Adrenal gland (tissue), 12 donors: ENCODE results near the gene IRF4. TPM values are rescaled to one million over a fixed set of nuclear protein-coding genes. Genes with fewer than 3 reads are reported as not detected.

ENCODE experiments used
- DNase-seq, 7 donors: peaks; one replicate each; pipeline ENCODE4 v3.0.0-alpha.2; 2019 to 2020
- H3K27ac ChIP-seq, 5 donors: fragments of 200-600 bp; sonication (generic) in 4 of 5; 1 replicate in 3 of 5; 2 replicates in 2 of 5; pipeline versions ENCODE4 v1.5.1 to v1.8.0; 2016 to 2020; ENCODE audit warnings: mild to moderate bottlenecking in 1 of 5
- H3K27me3 ChIP-seq: fragments of 200-600 bp; 2 replicates; pipeline ENCODE4 v1.8.0; 2021
- H3K36me3 ChIP-seq, 2 donors: fragments of 200-600 bp; replicated peaks in 1 of 2; 1 replicate in 1 of 2; 2 replicates in 1 of 2; pipeline versions ENCODE4 v1.5.1 to v1.8.0; 2018 to 2022
- H3K4me1 ChIP-seq, 2 donors: fragments of 200-600 bp; replicated peaks in 1 of 2; 1 replicate in 1 of 2; 2 replicates in 1 of 2; pipeline versions ENCODE4 v1.5.1 to v1.8.0; 2018 to 2021
- H3K4me3 ChIP-seq, 4 donors: fragments of 200-600 bp; sonication (generic) in 3 of 4; one replicate each; pipeline ENCODE4 v1.5.1; 2016 to 2018
- H3K9me3 ChIP-seq, 3 donors: fragments of 200-600 bp; sonication (generic) in 1 of 3; replicated peaks in 1 of 3; 1 replicate in 2 of 3; 2 replicates in 1 of 3; pipeline versions ENCODE4 v1.5.1 to v1.8.0; 2016 to 2021
- POLR2A ChIP-seq, 2 donors: fragments of 450-650 bp; IDR thresholded peaks; one replicate each; pipeline ENCODE4 v1.6.1; 2017; ENCODE audit warnings: antibody characterized with exemption in 2 of 2, mild to moderate bottlenecking in 2 of 2, moderate library complexity in 1 of 2
- WGBS, 4 donors: extraction: QIAGEN DNeasy Blood & Tissue Kit in 2 of 4; methylation state at CpG; one replicate each; pipeline versions ENCODE4 v1.1.5 to v1.1.7; 2013 to 2017; 5-methylcytosine and 5-hydroxymethylcytosine counted together
- intact Hi-C, 2 donors: fragments of 100-400 bp; cut with DNase I; formaldehyde crosslinking; loops; one replicate each; pipeline versions ENCODE4 v1.14.1 to v1.15.0; 2022 to 2023
- polyA plus RNA-seq, 3 donors: library from polyadenylated mRNA; stranded (reverse); fragments of 200-250 nt in 2 of 3; fragments of 350-450 nt in 1 of 3; fragmentation: Illumina TruSeq in 1 of 3; extraction: RNeasy Lipid Tissue Mini Kit (QIAGEN cat#74804) in 1 of 3; gene quantifications; one replicate each; pipeline ENCODE4 v1.2.3, GENCODE V29; 2013 to 2014
- total RNA-seq, 9 donors: library from RNA; depleted of rRNA in 4 of 9; stranded (reverse); fragments of >200 nt in 4 of 9; fragments of 120-200 nt in 1 of 9; fragmentation: NEBNext Ultra II Directional in 1 of 9; extraction: Animal tissue kit (Norgen Biotek cat#: 25700) in 1 of 9; gene quantifications; one replicate each; pipeline versions ENCODE4 v1.1.0 to v1.2.4, GENCODE V29; 2013 to 2023
- TF ChIP-seq, protein P1 (sequence below), 6 experiments: fragments of 450-650 bp in 4 of 6; fragments of 200-600 bp in 2 of 6; sonication (generic) in 1 of 6; IDR thresholded peaks; 1 replicate in 5 of 6; 2 replicates in 1 of 6; pipeline versions ENCODE4 v1.5.1 to v1.8.0; 2016 to 2021; ENCODE audit warnings: antibody characterized with exemption in 6 of 6, mild to moderate bottlenecking in 2 of 6, moderate library complexity in 1 of 6
- donor health status: healthy with polysubstance abuse.
- donor health status: Bipolar disorder and iron deficiency.
- donor health status: DM: yes; HTN: yes; CAD: no.
- donor health status: DM: no; HTN: no; CAD: no.
- donor health status: DM: no; HTN: no; CAD: no.
- donor health status: DM: yes; HTN: yes; CAD: no.

IRF4 gene
- total and polyA plus RNA-seq, 12 donors = 0.06 to 1.5 (median 0.48) TPM; not detected in 1

DNA sequence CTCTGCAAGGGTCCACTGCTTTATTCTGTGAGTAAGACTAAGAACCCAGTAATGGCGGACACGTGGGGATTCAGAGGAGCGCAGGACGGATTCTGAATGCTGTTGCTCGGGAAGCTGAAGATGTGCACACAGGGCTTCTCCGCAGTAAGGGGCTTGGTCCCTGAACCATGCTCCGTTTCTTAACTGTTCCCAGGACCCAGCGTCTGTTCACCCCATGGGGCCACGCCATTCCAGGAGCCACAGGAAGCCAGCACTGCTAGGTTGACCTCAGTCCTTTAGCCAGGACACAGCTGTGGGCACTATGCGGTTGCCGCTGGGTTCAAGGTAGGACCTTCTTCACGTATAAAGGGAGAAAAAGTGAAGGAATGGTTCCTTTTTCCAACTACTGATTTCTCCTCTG, 59.8 kb downstream of the IRF4 start:
- H3K4me1 ChIP-seq = no peaks in the 10 kb centered on the region
- no peak overlapping the region for H3K4me3 ChIP-seq
- H3K27ac ChIP-seq = no peak overlapping the region
- H3K27me3 ChIP-seq = no peaks in the 10 kb centered on the region
- WGBS, 4 donors = 88 to 90% (median 88%) methylated on average over 12 of the region's 12 CpGs
- intact Hi-C loops = no loop called here
- no peaks in the 10 kb centered on the region for H3K9me3 ChIP-seq
- TF ChIP-seq, protein P1, sequence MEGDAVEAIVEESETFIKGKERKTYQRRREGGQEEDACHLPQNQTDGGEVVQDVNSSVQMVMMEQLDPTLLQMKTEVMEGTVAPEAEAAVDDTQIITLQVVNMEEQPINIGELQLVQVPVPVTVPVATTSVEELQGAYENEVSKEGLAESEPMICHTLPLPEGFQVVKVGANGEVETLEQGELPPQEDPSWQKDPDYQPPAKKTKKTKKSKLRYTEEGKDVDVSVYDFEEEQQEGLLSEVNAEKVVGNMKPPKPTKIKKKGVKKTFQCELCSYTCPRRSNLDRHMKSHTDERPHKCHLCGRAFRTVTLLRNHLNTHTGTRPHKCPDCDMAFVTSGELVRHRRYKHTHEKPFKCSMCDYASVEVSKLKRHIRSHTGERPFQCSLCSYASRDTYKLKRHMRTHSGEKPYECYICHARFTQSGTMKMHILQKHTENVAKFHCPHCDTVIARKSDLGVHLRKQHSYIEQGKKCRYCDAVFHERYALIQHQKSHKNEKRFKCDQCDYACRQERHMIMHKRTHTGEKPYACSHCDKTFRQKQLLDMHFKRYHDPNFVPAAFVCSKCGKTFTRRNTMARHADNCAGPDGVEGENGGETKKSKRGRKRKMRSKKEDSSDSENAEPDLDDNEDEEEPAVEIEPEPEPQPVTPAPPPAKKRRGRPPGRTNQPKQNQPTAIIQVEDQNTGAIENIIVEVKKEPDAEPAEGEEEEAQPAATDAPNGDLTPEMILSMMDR (IDR thresholded peaks at IDR 0.05) = no peak
- no peak for TF ChIP-seq POLR2A (IDR thresholded peaks at IDR 0.05)
- DNase-seq = peak in 1 of 7 donors; percentile 10
- H3K36me3 ChIP-seq = no peaks in the 10 kb centered on the region

DNA sequence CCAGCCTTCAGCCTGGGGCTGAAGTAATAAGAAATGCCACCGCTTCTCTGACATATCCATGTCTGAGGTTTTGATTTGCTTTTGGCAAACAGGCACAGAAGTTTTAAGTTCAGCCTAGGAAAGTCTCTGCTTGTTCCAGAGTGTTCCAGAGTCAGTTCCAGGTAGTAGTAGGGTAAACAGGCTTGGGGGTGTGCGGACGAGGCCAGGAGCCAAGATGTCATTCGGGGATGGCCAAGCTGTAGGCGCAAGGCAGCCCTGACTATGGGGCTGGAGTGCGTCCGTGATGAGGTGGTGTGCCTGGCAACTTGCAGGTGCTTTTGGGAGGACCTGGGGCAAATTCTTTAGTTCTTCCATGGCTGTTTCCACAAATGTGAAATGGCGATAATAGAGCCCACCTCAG, 60.3 kb downstream of the IRF4 start:
- H3K9me3 ChIP-seq = no peaks in the 10 kb centered on the region
- peak in 1 of 7 donors; percentile 1 for DNase-seq
- TF ChIP-seq, protein P1 (IDR thresholded peaks at IDR 0.05) = no peak
- TF ChIP-seq POLR2A (IDR thresholded peaks at IDR 0.05) = no peak
- no peaks in the 10 kb centered on the region for H3K27me3 ChIP-seq
- 75 to 95% (median 86%) methylated on average over 8 of the region's 8 CpGs for WGBS, 4 donors
- no peak overlapping the region for H3K4me3 ChIP-seq
- H3K4me1 ChIP-seq = no peaks in the 10 kb centered on the region
- no peak overlapping the region for H3K27ac ChIP-seq
- H3K36me3 ChIP-seq = no peaks in the 10 kb centered on the region
- intact Hi-C loops = no loop called here

DNA sequence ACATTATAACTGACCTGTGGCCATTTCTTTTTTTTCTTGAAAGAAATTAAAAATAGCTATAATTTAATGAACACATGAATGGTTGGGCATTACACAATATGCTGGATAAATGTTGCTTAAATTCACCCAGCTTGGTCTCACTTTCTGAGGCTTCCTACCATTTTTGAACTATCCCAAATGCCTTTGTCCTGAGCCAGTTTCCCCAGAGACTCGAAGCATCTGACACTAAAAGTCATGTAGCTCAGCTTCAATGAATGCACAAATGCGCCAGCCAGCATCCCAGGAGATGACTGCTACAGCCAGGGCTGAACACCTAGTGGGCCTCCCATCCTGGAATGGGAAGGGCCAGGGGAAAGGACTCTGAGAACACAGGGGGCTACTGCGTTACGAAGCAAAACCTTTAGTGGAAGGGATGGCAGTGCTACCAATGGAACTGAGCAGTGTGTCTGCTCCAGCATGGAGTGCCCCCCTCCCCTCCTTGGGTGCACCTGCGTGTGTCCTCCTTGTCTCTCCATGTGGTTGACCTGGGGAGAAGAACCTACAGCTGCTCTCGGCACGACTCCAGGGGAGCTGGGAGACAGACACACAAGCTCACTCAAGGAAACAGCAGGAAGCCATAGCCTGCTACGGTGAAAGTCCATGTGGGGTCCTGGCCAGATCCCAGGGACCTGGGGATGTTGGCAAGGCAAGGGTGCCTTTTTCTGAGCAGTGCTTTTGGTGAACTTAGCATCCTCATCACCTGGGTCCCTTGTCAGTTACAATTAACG, 60.9 kb downstream of the IRF4 start:
- intact Hi-C loops = no loop called here
- Histone ChIP-seq H3K36me3 (no peaks in the 10 kb centered on the region), H3K9me3 (no peaks in the 10 kb centered on the region), H3K4me3 (no peak overlapping the region), H3K4me1 (no peaks in the 10 kb centered on the region), H3K27me3 (no peaks in the 10 kb centered on the region), H3K27ac (no peak overlapping the region)
- DNase-seq = no peak
- no peak for TF ChIP-seq POLR2A (IDR thresholded peaks at IDR 0.05)
- TF ChIP-seq, protein P1 (IDR thresholded peaks at IDR 0.05) = no peak
- WGBS, 4 donors = 73 to 83% (median 79%) methylated on average over 6 to 9 of the region's 9 CpGs

DNA sequence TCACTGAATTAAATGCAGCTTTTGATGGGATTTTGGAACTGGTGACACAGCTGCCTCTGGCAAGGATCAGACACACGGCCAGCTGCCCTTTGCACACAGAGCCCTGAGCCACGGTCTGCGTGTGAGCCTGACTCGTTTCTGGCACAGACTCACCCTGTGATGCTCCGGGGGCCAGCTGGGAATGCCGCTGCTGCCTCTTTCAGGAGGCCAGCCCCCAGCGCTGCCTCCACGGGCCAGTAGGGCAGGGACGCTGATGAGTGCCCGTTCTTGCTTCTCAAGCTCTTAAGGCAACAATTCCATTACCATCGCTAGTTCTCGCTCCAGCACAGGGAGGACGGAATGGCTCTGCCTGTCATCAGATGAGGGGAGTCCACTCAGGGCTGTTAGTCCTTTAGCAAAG, 61.6 kb downstream of the IRF4 start:
- Histone ChIP-seq H3K4me3 (no peak overlapping the region), H3K27ac (no peak overlapping the region), H3K9me3 (no peaks in the 10 kb centered on the region), H3K36me3 (no peaks in the 10 kb centered on the region), H3K27me3 (no peaks in the 10 kb centered on the region), H3K4me1 (no peaks in the 10 kb centered on the region)
- intact Hi-C loops = no loop called here
- TF ChIP-seq, protein P1 (IDR thresholded peaks at IDR 0.05) = no peak
- no peak for TF ChIP-seq POLR2A (IDR thresholded peaks at IDR 0.05)
- no peak for DNase-seq
- WGBS, 4 donors = 63 to 89% (median 70%) methylated on average over 3 to 13 of the region's 13 CpGs
